Mammary epithelial cell (primary cell): Measurements from ENCODE around the gene UNC119B.

Experiments
- EZH2 ChIP-seq: IDR thresholded peaks from 2 replicates; pipeline ENCODE4 v1.6.1; 2012; ENCODE audit warnings: low read length, inconsistent platforms, borderline replicate concordance
- TF ChIP-seq, protein P1 (sequence below), 2 donors: IDR thresholded peaks in 1 of 2; conservative IDR thresholded peaks in 1 of 2; 2 replicates each; pipeline ENCODE4 v1.5.1; 2011 to 2012; ENCODE audit warnings: inconsistent platforms in 2 of 2, low read length in 2 of 2, mild to moderate bottlenecking in 2 of 2, control low read depth in 1 of 2, low read depth in 1 of 2; ENCODE audit not compliant: insufficient read depth in 1 of 2; ENCODE audit errors: extremely low read depth in 1 of 2

DNA sequence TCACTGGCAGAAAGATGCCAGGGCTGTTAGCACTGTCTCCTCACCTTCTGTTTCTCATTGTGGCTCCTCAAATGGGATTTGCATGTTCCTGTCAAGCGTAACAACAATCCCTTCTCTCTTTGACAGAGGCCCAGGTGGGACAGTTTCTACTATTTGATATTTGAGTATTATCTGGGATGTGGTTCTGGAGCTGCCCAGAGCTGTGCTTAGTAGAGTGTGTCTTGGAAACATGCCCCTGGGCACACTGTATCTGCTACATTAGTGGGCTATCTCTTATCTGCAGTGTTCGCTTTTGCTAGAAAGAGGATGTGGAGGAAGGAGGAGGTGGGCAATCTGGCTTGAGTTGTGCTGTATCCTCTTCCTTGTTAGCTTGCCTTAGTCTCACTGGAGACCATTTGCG, 11.6 kb downstream of the UNC119B start:
- TF ChIP-seq, protein P1, sequence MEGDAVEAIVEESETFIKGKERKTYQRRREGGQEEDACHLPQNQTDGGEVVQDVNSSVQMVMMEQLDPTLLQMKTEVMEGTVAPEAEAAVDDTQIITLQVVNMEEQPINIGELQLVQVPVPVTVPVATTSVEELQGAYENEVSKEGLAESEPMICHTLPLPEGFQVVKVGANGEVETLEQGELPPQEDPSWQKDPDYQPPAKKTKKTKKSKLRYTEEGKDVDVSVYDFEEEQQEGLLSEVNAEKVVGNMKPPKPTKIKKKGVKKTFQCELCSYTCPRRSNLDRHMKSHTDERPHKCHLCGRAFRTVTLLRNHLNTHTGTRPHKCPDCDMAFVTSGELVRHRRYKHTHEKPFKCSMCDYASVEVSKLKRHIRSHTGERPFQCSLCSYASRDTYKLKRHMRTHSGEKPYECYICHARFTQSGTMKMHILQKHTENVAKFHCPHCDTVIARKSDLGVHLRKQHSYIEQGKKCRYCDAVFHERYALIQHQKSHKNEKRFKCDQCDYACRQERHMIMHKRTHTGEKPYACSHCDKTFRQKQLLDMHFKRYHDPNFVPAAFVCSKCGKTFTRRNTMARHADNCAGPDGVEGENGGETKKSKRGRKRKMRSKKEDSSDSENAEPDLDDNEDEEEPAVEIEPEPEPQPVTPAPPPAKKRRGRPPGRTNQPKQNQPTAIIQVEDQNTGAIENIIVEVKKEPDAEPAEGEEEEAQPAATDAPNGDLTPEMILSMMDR (conservative IDR thresholded peaks at IDR 0.05 in 1 of 2, IDR thresholded peaks at IDR 0.05 in 1 of 2; ENCODE audit: extremely low read depth in 1 of 2, insufficient read depth in 1 of 2, low read depth in 1 of 2, low read length in 2 of 2), result no peak
- TF ChIP-seq EZH2, result no peak
